ENCODE measurements around the gene PTPRA.

GRCh38 chr20:3038454-3038853 lies 165.2 kb downstream of the PTPRA start:
- TF ChIP-seq, protein P1, sequence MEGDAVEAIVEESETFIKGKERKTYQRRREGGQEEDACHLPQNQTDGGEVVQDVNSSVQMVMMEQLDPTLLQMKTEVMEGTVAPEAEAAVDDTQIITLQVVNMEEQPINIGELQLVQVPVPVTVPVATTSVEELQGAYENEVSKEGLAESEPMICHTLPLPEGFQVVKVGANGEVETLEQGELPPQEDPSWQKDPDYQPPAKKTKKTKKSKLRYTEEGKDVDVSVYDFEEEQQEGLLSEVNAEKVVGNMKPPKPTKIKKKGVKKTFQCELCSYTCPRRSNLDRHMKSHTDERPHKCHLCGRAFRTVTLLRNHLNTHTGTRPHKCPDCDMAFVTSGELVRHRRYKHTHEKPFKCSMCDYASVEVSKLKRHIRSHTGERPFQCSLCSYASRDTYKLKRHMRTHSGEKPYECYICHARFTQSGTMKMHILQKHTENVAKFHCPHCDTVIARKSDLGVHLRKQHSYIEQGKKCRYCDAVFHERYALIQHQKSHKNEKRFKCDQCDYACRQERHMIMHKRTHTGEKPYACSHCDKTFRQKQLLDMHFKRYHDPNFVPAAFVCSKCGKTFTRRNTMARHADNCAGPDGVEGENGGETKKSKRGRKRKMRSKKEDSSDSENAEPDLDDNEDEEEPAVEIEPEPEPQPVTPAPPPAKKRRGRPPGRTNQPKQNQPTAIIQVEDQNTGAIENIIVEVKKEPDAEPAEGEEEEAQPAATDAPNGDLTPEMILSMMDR (optimal IDR thresholded peaks at IDR 0.05 in 1 of 3, IDR thresholded peaks at IDR 0.05 in 1 of 3, conservative IDR thresholded peaks at IDR 0.05 in 1 of 3; ENCODE audit: extremely low read depth in 1 of 3, insufficient read depth in 2 of 3, low read length in 3 of 3): no peak
- no peak for TF ChIP-seq EZH2 (IDR thresholded peaks at IDR 0.05; ENCODE audit: low read length)

Data from keratinocyte (primary cell).